Caki2 (cell line): ENCODE data around the gene DUS2. TPM values are rescaled to one million over a fixed set of nuclear protein-coding genes. Genes with fewer than 3 reads are reported as not detected.
"Not testable (repeated sequence)": the region's sequence is repeated elsewhere in the genome, so short reads cannot be mapped to it uniquely, and the experiment has no call there.

ENCODE experiments used
- DNase-seq: peaks from one replicate; pipeline ENCODE4 v3.0.0-alpha.2; 2015; ENCODE audit warnings: low read depth
- in situ Hi-C: cut with HindIII; loops from 2 replicates; pipeline ENCODE4 v1.10.0; 2016; ENCODE audit warnings: low sequenced_read_pairs, low pct_unique_long_range_greater_than_20kb, mixed read lengths
- total RNA-seq: library from RNA; depleted of rRNA; stranded (reverse); fragments of >200 nt; shearing (Covaris generic); gene quantifications from 2 replicates; pipeline ENCODE4 v1.2.3, GENCODE V29; 2014; ENCODE audit warnings: low replicate concordance

The DUS2 gene
- total RNA-seq, 1 experiment from 2014 or later: 29.2 TPM

DNA sequence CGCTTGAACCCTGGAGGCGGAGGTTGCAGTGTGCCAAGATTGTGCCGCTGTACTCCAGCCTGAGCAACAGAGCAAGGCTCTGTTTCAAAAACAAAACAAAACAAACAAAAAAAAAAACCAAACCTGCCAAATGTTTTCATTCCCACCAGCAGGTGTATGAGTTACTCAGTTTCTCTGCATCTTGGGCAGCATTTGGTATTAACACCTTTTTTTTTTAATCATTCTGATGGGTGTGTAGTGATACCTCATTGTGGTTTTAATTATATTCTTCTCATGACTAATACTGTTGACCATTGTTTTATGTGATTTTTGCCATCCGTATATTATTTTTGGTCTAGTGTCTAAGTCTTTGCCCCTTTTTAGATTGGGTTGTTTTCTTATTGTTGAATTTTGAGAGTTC, 77.4 kb downstream of the DUS2 start:
- DNase-seq: no peak
- in situ Hi-C loops: no loop called here

DNA sequence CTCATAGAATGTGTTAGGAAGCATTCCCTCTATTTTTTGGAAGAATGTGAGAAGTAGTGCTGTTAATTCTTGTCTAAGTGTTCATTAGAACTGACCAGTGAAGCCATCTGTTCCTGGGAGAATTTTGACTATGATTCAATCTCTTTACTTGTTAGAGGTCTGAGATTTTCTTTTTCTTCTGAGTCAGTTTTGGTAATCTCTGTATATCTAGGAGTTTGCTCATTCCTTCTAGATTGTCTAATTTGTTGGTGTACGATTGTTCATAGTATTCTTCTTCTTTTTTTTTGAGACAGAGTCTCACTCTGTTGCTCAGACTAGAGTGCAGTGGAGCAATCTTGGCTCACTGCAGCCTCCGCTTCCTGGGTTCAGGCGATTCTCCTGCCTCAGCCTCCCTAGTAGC, 82.5 kb downstream of the DUS2 start:
- in situ Hi-C loops: no loop called here

DNA sequence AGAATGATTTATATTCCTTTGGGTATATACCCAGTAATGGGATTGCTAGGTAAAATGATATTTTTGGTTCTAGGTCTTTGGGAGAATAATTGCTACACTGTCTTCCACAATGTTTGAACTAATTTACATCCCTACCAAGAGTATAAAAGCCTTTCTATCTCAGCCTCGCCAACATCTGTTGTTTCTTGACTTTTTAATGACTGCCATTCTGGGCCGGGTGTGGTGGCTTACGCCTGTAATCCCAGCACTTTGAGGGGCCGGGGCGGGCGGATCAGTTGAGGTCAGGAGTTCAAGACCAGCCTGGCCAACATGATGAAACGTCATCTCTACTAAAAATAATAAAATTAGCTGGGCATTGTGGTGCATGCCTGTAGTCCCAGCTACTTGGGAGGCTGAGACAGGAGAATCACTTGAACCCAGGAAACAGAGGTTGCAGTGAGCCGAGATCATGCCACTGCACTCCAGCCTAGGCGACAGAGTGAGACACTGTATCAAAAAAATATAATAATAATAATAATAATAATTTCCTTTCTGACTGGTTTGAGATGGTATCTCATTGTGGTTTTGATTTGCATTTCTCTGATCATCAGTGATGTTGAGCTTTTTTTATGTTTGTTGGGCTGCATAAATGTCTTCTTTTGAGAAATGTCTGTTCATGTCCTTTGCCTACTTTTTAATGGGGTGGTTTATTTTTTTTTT, 84.3 kb downstream of the DUS2 start:
- DNase-seq, in situ Hi-C loops: not testable (repeated sequence)

More for the DNA sequence above, 82.5 kb downstream of the DUS2 start:
- DNase-seq: no peak

DNA sequence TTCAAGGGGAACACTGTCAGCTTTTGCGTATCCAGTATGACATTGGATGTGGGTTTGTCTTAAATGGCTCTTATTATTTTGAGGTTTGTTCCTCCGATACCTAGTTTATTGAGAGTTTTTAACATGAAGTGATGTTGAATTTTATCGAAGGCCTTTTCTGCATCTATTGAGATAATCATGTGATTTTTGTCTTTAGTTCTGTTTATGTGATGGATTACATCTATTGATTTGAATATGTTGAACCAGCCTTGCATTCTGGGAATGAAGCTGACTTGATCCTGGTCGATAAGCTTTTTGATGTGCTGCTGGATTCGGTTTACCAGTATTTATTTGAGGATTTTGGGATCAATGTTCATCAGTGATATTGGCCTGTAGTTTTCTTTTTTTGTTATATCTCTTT, 86.1 kb downstream of the DUS2 start:
- in situ Hi-C loops, DNase-seq: not testable (repeated sequence)

DNA sequence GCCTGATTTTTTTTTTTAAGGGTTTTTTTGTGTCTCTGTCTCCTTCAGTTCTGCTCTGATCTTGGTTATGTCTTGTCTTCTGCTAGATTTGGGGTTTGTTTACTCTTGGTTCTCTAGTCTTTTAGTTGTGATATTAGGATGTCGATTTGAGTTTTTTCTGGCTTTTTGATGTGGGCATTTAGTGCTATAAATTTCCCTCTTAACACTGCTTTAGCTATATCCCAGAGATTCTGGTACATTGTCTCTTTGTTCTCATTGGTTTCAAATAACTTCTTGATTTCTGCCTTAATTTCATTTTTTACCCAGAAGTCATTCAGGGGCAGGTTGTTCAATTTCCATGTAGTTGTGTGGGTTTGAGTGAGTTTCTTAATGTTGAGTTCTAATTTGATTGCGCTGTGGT, 87.5 kb downstream of the DUS2 start:
- in situ Hi-C loops, DNase-seq: not testable (repeated sequence)

DNA sequence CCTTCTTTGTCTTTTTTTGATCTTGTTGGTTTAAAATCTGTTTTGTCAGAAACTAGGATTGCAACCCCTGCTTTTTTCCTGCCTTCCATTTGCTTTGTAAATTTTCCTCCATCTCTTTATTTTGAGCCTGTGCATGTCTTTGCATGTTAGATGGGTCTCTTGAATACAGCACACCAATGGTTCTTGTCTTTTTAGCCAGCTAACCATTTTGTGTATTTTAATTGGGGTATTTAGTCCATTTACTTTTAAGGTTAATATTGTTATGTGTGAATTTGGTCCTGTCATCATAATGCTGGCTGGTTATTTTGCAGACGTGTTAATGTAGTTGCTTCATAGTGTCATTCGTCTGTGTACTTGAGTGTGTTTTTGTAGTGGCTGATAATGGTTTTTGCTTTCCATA, 88.3 kb downstream of the DUS2 start:
- DNase-seq: no peak

DNA sequence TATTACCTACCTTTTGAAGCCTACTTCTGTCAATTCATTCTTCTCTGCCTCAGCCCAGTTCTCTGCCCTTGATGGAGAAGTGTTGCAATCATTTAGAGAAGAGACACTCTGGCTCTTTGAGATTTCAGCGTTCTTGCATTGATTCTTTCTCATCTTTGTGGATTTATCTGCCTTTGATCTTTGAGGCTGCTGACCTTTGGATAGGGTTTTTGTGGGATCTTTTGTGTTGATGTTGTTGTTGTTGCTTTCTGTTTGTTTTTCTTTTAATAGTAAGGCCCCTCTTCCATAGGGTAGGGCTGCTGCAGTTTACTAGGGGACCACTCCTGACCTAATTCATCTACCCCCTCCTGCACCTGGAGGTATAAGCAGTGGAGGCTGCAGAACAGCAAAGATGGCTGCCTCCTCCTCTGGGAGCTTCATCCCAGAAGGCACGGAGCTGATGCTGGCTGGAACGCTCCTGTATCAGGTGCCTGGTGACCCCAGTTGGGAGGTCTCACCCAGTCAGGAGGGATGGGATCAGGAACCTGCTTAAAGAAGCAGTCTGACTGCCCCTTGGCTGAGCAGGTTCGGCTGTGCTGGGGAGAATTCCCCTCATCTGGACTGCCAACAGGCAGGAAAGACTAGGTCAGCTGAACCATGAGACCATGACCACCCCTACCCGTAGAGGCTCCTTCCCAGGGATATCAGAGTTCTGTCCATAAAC, 90.1 kb downstream of the DUS2 start:
- no peak for DNase-seq
- in situ Hi-C loops: no loop called here

More for the DNA sequence above, 88.3 kb downstream of the DUS2 start:
- in situ Hi-C loops: no loop called here

DNA sequence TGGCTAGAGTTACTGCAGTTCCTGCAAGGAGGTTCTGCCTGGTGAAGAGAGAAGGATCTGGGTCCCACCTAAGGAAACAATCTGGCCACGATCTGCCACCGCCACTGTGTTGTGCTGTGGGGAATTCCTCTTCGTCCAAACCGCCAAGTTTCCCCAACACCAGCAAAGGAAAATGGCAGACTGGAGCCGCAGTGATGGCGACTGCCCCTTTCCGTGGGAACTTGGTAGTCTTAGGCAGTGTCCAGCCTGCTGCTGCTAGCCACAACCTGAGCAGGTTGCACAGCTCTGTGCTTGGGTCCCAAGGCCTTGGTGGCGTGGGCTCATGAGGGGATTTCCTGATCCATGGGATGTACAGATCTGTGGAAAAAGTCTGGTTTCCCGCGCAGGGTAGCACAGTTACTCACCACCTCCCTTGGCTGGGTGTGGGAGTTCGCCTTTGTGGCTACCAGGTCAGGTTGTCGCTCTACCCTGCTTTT, 90.7 kb downstream of the DUS2 start:
- no peak for DNase-seq
- in situ Hi-C loops: no loop called here

DNA sequence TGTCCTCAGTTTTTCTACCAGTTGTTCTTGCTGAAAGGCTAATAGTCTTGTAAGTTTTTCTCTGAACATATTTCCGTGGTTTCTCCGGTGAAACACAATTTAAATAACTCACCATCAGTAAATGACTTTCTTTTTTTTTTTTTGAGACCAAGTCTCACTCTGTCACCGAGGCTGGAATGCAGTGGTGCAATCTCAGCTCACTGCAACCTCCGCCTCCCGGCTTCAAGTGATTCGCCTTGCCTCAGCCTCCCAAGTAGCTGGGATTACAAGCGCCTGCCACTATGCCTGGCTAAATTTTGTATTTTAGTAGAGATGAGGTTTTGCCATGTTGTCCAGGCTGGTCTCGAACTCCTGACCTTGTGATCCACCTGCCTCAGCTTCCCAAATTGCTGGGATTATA, 91.9 kb downstream of the DUS2 start:
- in situ Hi-C loops, DNase-seq: not testable (repeated sequence)

DNA sequence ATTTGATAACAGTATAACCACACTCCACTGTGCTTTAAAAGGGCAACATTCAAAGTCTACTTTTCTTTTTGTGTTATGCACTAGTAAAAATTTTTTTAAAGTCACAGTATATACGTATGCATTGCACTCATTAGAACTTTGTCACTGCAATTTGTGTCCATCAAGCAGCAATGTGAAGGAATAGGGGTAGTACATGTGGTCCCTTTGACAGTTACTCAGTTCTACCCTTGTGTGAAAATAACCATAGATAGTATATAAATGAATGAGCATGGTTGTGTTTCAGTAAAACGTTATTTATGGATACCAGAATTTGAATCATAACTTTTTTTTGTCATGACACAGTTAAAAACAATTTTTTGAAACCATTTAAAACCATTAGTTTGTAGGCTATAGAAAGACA, 92.8 kb downstream of the DUS2 start:
- in situ Hi-C loops: no loop called here
- DNase-seq: no peak

DNA sequence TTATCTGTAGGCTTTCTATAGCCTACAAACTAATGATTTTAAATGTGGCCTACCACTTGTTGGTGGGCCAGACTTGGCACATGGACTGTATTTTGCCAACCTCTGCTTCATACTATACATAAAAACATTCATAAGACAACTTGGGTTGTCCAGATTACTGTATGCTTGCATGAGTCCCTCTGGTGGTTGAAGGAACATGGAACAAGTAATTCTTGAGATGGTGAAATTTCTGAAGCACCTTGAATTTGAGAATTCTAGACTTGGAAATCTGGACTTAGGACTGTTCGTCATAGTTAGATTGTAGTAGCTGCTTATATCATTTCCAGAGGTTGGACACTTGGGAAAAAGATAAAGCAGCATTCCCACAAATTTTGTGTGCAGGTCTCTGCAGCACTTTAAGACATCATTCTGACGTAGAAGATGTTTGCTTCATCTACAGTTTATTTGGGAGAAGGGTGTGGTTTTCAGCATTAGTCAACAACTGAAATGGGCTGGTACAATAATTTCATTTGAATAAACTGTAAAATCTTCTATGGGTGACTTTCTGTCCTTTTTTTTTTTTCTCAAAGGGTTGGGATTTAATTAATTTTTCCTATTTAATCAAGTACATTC, 93.3 kb downstream of the DUS2 start:
- DNase-seq: no peak
- in situ Hi-C loops: no loop called here

DNA sequence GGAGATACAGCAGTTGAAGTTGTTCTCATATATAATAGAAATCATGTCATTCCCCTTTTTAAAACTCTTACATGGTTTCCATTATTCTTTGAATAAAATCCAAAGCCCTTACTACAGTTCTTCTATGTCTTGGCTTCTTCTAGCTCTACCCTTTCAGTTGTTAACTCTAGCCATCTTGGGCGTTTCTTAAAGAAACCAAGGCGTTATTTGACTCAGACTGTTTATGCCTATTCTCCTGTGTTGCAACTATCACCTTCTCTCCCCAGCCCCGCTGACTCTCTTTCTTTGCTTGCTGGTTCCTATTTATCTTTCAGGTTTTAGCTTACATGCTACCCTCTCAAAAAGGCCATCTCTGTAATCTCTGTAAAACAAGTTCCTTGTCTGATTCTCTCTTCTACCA, 94.8 kb downstream of the DUS2 start:
- in situ Hi-C loops: no loop called here
- DNase-seq: no peak

DNA sequence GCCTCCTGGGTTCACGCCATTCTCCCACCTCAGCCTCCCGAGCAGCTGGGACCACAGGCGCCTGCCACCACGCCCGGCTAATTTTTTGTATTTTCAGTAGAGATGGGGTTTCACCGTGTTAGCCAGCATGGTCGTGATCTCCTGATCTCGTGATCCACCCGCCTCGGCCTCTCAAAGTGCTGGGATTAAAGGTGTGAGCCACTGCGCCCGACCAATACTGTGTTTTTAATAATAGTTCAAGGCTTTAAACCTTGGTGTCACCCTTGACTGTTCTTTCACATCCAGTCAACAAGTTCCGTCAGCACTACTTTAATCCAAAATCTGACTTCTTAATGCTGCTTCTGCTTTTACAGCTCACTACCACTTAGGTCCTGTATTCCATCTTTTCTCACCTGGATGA, 95.9 kb downstream of the DUS2 start:
- DNase-seq, in situ Hi-C loops: not testable (repeated sequence)

DNA sequence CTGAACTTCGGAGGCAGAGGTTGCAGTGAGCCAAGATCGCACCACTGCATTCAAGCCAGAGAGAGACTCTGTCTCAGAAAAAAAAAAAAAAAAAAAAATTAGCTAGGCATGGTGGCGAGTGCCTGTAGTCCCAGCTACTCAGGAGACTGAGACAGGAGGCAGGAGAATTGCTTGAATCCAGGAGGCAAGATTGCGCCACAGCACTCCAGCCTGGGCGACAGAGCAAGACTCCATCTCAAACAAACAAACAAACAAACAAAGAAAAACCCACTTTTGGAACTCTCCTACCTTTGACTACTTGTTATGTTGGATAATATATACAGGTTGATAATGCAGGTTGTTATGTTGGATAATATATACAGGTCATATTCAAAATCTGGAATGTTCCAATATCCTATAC, 97.4 kb downstream of the DUS2 start:
- DNase-seq, in situ Hi-C loops: not testable (repeated sequence)

DNA sequence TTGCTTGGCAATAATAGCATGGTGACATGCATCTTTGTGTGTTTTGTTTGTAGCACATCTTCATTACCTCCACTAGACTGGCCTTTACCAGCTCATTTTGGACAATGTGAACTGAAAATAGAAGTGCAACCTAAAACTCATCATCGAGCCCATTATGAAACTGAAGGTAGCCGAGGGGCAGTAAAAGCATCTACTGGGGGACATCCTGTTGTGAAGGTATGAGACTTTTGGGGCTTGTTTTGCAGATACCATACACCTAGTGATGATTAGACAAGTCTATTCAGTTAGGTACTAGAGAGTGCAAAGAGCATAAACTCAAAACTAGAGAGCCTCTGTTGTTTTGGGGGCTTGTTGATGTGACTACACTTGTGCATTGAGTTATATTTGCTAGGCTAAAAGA, 103.3 kb downstream of the DUS2 start:
- no peak for DNase-seq

DNA sequence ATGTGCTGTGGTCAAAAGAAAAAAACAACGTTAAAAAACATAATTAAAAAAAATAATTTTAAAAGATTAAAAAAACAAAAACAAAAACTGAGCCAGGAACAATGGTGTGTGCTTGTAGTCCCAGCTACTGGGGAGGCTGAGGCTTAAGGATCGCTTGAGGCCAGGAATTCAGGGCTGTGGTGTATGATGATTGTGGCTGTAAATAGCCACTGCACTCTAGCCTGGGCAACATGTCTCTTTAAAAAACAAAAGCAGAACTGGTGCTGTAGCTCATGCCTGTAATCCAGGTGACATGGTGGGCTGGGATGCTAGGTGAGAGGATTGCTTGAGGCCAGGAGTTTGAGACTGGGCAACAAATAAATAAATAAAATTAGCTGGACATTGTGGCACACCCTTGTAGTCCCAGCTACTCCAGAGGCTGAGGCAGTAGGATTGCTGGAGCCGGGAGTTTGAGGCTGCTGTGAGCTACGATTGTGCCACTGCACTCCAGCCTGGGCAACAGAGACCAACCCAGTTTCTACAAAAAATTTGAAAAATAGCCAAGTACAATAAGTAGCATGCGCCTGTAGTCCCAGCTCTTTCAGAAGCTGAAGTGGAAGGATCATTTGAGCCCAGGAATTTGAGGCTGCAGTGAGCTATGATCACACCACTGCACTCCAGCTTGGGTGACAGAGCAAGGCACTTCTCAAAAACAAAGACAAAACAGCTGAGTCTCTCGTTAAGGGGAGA, 105.7 kb downstream of the DUS2 start:
- peak; percentile 58 for DNase-seq
- in situ Hi-C loops: no loop called here

More for the DNA sequence above, 103.3 kb downstream of the DUS2 start:
- in situ Hi-C loops: no loop called here
